Loucy (cell line): Measurements from ENCODE around the gene ACD.

ENCODE experiments used
- H2AFZ ChIP-seq: fragments of 200-600 bp; sonication (generic); 2 replicates; pipeline ENCODE4 v1.6.0; 2016; ENCODE audit warnings: antibody characterized with exemption, mild to moderate bottlenecking, low read length, moderate library complexity
- H3F3A ChIP-seq: fragments of 200-600 bp; 2 replicates; pipeline ENCODE4 v1.6.0; 2016; ENCODE audit warnings: antibody characterized with exemption, low read depth, mild to moderate bottlenecking
- H3K27me3 ChIP-seq: fragments of 200-600 bp; sonication (generic); 2 replicates; pipeline ENCODE4 v1.6.1; 2014; ENCODE audit warnings: low read length, mild to moderate bottlenecking; ENCODE audit not compliant: insufficient read depth, poor library complexity, severe bottlenecking
- H3K36me3 ChIP-seq: fragments of 200-600 bp; sonication (generic); 2 replicates; pipeline ENCODE4 v1.6.1; 2016; ENCODE audit warnings: low read length; ENCODE audit not compliant: insufficient read depth
- H3K4me1 ChIP-seq: fragments of 200-600 bp; sonication (generic); 2 replicates; pipeline ENCODE4 v1.5.1; 2014; ENCODE audit warnings: low read length, mild to moderate bottlenecking; ENCODE audit not compliant: insufficient read depth, poor library complexity, severe bottlenecking
- H3K4me2 ChIP-seq: fragments of 200-600 bp; sonication (generic); 2 replicates; pipeline ENCODE4 v1.6.0; 2014; ENCODE audit warnings: antibody characterized with exemption, low read length, low read depth, mild to moderate bottlenecking; ENCODE audit not compliant: poor library complexity, severe bottlenecking
- H3K4me3 ChIP-seq: fragments of 200-600 bp; sonication (generic); 2 replicates; pipeline ENCODE4 v1.5.1; 2014; ENCODE audit warnings: low read length, mild to moderate bottlenecking, mixed read lengths; ENCODE audit not compliant: poor library complexity, severe bottlenecking
- H3K79me2 ChIP-seq: fragments of 200-600 bp; sonication (generic); 2 replicates; pipeline ENCODE4 v1.6.1; 2014; ENCODE audit warnings: low read length; ENCODE audit not compliant: insufficient read depth
- H3K9ac ChIP-seq: fragments of 200-600 bp; sonication (generic); 2 replicates; pipeline ENCODE4 v1.6.0; 2014; ENCODE audit warnings: mild to moderate bottlenecking, low read depth, low read length, moderate library complexity; ENCODE audit not compliant: poor library complexity, severe bottlenecking
- H3K9me2 ChIP-seq: fragments of 200-600 bp; sonication (generic); replicated peaks from 2 replicates; pipeline ENCODE4 v1.6.1; 2016; ENCODE audit warnings: low read depth, low read length, mixed read lengths
- H3K9me3 ChIP-seq: fragments of 200-600 bp; sonication (generic); 2 replicates; pipeline ENCODE4 v1.6.1; 2014; ENCODE audit warnings: mild to moderate bottlenecking, antibody characterized with exemption, low read length, low read depth; ENCODE audit not compliant: insufficient read depth
- H4K20me1 ChIP-seq: fragments of 200-600 bp; sonication (generic); 2 replicates; pipeline ENCODE4 v1.6.0; 2014; ENCODE audit warnings: antibody characterized with exemption, low read length, mild to moderate bottlenecking; ENCODE audit not compliant: insufficient read depth, poor library complexity, severe bottlenecking
- CTCF ChIP-seq: fragments of 200-600 bp; sonication (generic); conservative IDR thresholded peaks from 2 replicates; pipeline ENCODE4 v1.5.1; 2014; ENCODE audit warnings: mild to moderate bottlenecking, antibody characterized with exemption, low read length
- EZH2phosphoT487 ChIP-seq: fragments of 200-600 bp; IDR thresholded peaks from 2 replicates; pipeline ENCODE4 v1.6.1; 2018; ENCODE audit warnings: antibody characterized with exemption, mild to moderate bottlenecking, moderate library complexity, borderline replicate concordance

Gene ACD

GRCh38 chr16:67657017-67657608, 2.9 kb downstream of the ACD start:
- Histone ChIP-seq H4K20me1 (peaks cover 22% of the 10 kb centered on the region), H3K27me3 (no peaks in the 10 kb centered on the region), H3K79me2 (peaks cover 18% of the 10 kb centered on the region; the same call in 1 of the 2 replicates), H3K4me2 (no peak overlapping the region), H3K9ac (no peak overlapping the region), H2AFZ (no peak overlapping the region), H3K9me3 (no peaks in the 10 kb centered on the region), H3F3A (no peaks in the 10 kb centered on the region), H3K9me2 (no peaks in the 10 kb centered on the region), H3K4me1 (peaks cover 9% of the 10 kb centered on the region), H3K36me3 (peaks cover 43% of the 10 kb centered on the region; the same call in 1 of the 2 replicates), H3K4me3 (no peak overlapping the region)
- TF ChIP-seq CTCF = no peak
- no peak for TF ChIP-seq EZH2phosphoT487

- no peaks in the 10 kb centered on the region for H3F3A ChIP-seq
- peaks cover 9% of the 10 kb centered on the region for H3K4me1 ChIP-seq
- H3K36me3 ChIP-seq = peaks cover 50% of the 10 kb centered on the region; the same call in 1 of the 2 replicates
Measured at GRCh38 chr16:67656344-67657016, 3.6 kb downstream of the ACD start.

GRCh38 chr16:67655363-67655762, 4.7 kb downstream of the ACD start:
- Histone ChIP-seq H3K9me3 (no peaks in the 10 kb centered on the region), H2AFZ (no peak overlapping the region), H3K9me2 (no peaks in the 10 kb centered on the region), H3K79me2 (peaks cover 27% of the 10 kb centered on the region; the same call in 1 of the 2 replicates), H3K4me1 (peaks cover 9% of the 10 kb centered on the region), H3F3A (no peaks in the 10 kb centered on the region), H3K4me2 (no peak overlapping the region), H4K20me1 (peaks cover 27% of the 10 kb centered on the region), H3K27me3 (no peaks in the 10 kb centered on the region), H3K36me3 (peaks cover 60% of the 10 kb centered on the region; the same call in 1 of the 2 replicates), H3K4me3 (no peak overlapping the region), H3K9ac (no peak overlapping the region)
- TF ChIP-seq EZH2phosphoT487 (no peak), CTCF (no peak)

More at GRCh38 chr16:67656344-67657016, 3.6 kb downstream of the ACD start:
- H3K4me3 ChIP-seq = no peak overlapping the region
- H2AFZ ChIP-seq = no peak overlapping the region
- H3K9me3 ChIP-seq = no peaks in the 10 kb centered on the region
- no peaks in the 10 kb centered on the region for H3K27me3 ChIP-seq
- H3K4me2 ChIP-seq = no peak overlapping the region
- TF ChIP-seq CTCF (no peak), EZH2phosphoT487 (no peak)
- peaks cover 22% of the 10 kb centered on the region for H4K20me1 ChIP-seq
- no peak overlapping the region for H3K9ac ChIP-seq
- peaks cover 24% of the 10 kb centered on the region; the same call in 1 of the 2 replicates for H3K79me2 ChIP-seq
- H3K9me2 ChIP-seq = no peaks in the 10 kb centered on the region
